Stimulated activated naive CD8-positive, alpha-beta T cell treated with anti-CD3 and anti-CD28 coated beads, Interleukin-15, Interleukin-2, amounts not matched to agents 100 ng/mL and 50 ng/mL, for 24 hours (primary cell): ENCODE data around the gene SMC6.

Experiments
- H3K27ac Mint-ChIP-seq: one replicate; pipeline ENCODE4 v1.8.0; 2021; ENCODE audit warnings: mild to moderate bottlenecking, mixed read lengths
- H3K27me3 Mint-ChIP-seq: one replicate; pipeline ENCODE4 v1.8.0; 2021; ENCODE audit warnings: mixed read lengths
- H3K36me3 Mint-ChIP-seq: one replicate; pipeline ENCODE4 v1.8.0; 2021; ENCODE audit warnings: low read depth, mixed read lengths
- H3K4me1 Mint-ChIP-seq: one replicate; pipeline ENCODE4 v1.8.0; 2021; ENCODE audit warnings: low read depth, mixed read lengths
- H3K4me3 Mint-ChIP-seq: one replicate; pipeline ENCODE4 v1.8.0; 2021; ENCODE audit warnings: mild to moderate bottlenecking, mixed read lengths
- H3K9me3 Mint-ChIP-seq: one replicate; pipeline ENCODE4 v1.8.0; 2021; ENCODE audit warnings: mixed read lengths

Gene SMC6

GRCh38 chr2:17615147-17615546, 138.5 kb downstream of the SMC6 start:
- peaks cover 13% of the 10 kb centered on the region for H3K27me3 Mint-ChIP-seq
- H3K4me1 Mint-ChIP-seq = no peaks in the 10 kb centered on the region
- no peaks in the 10 kb centered on the region for H3K9me3 Mint-ChIP-seq
- H3K4me3 Mint-ChIP-seq = no peak overlapping the region
- H3K27ac Mint-ChIP-seq = no peak overlapping the region
- no peaks in the 10 kb centered on the region for H3K36me3 Mint-ChIP-seq

- Mint-ChIP-seq H3K4me3 (no peak overlapping the region), H3K4me1 (no peaks in the 10 kb centered on the region), H3K27ac (no peak overlapping the region), H3K9me3 (no peaks in the 10 kb centered on the region), H3K27me3 (peaks cover 13% of the 10 kb centered on the region), H3K36me3 (no peaks in the 10 kb centered on the region)
These were observed 139.3 kb downstream of the SMC6 start for GRCh38 chr2:17614174-17614930.
